Suprapubic skin (tissue), 4 donors: ENCODE results near the gene MZT1.

Experiments
- EP300 ChIP-seq: sonication (generic); formaldehyde crosslinking; IDR thresholded peaks from one replicate; pipeline ENCODE4 v1.6.1; 2017; ENCODE audit warnings: antibody characterized with exemption
- POLR2AphosphoS5 ChIP-seq, 3 donors: sonication (generic); formaldehyde crosslinking; IDR thresholded peaks; one replicate each; pipeline ENCODE4 v1.6.1; 2017; ENCODE audit warnings: antibody characterized with exemption in 3 of 3

DNA sequence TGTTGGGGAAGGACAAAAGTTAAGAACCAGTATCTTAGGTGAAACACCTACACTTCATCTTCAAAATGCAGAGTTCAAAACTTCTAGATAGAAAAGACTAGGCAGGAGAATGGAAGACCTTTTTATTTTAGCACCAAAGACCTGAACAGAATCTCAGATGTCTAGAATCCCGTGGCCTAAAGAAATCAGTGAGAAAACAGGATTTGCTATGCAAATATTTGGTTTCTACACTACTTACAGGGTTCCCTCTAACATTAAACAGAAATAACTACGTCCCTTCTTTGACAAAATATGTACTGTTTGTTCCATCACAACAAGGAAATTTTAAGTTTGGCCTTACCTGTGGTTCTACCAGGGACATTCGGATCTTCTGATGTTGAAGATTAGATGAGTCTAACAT, 32.8 kb upstream of the MZT1 start:
- no peak for TF ChIP-seq EP300
- no peak for TF ChIP-seq POLR2AphosphoS5 (IDR thresholded peaks at IDR 0.05)
